A549 (cell line): ENCODE data around the gene HPD. TPM values are rescaled to one million over a fixed set of nuclear protein-coding genes. Genes with fewer than 3 reads are reported as not detected.

ENCODE experiments used
- ATAC-seq, 2 experiments: fragments of 200-7000 bp in 1 of 2; fragments of >200 bp in 1 of 2; cut with Nextera tagmentation in 1 of 2; cut with Tn5 transposase in 1 of 2; 3 replicates each; pipeline versions ENCODE4 v1.8.0 to v1.9.1; 2018 to 2020; ENCODE audit warnings: mild to moderate bottlenecking in 1 of 2, moderate library complexity in 1 of 2
- CTCF ChIA-PET: fragments of 300-600 bp; sonication (Branson Sonifier 250); formaldehyde crosslinking; extraction: SDS; loops from one replicate; lab custom pipeline; 2021; ENCODE audit warnings: antibody characterized with exemption, inconsistent platforms; lab: Yijun Ruan, JAX
- POLR2A ChIA-PET: fragments of 350-600 bp; formaldehyde crosslinking; extraction: SDS; loops from one replicate; lab custom pipeline; 2021; ENCODE audit warnings: antibody characterized with exemption, inconsistent platforms; lab: Yijun Ruan, JAX
- DNase-seq, 2 experiments: peaks; one replicate each; pipeline versions ENCODE4 v3.0.0 to v3.0.0-alpha.2; 2011 to 2016; ENCODE audit warnings: low read depth in 1 of 2, low spot score in 1 of 2
- FAIRE-seq: peaks from 2 replicates; lab custom pipeline; 2011; peaks lifted over from hg19 to GRCh38; lab: Jason Lieb, UNC
- H3K27ac ChIP-seq, 2 experiments: fragments of >200 bp; sonication (Bioruptor Twin); formaldehyde crosslinking; 3 replicates each; pipeline ENCODE4 v1.5.1; 2016 to 2017
- H3K4me1 ChIP-seq: fragments of >200 bp; sonication (Bioruptor Twin); formaldehyde crosslinking; 3 replicates; pipeline ENCODE4 v1.6.1; 2016
- H3K4me2 ChIP-seq: fragments of >200 bp; sonication (Bioruptor Twin); formaldehyde crosslinking; 3 replicates; pipeline ENCODE4 v1.6.1; 2016
- H3K4me3 ChIP-seq: fragments of >200 bp; sonication (Bioruptor Twin); formaldehyde crosslinking; 3 replicates; pipeline ENCODE4 v1.5.1; 2016
- H3K9me3 ChIP-seq: fragments of >200 bp; sonication (Bioruptor Twin); formaldehyde crosslinking; 3 replicates; pipeline ENCODE4 v1.6.1; 2016
- BHLHE40 ChIP-seq: IDR thresholded peaks from 2 replicates; pipeline ENCODE4 v1.6.1; 2012; ENCODE audit warnings: low read depth, low read length, inconsistent platforms
- CEBPB ChIP-seq, 2 experiments: fragments of >200 bp in 1 of 2; sonication (Bioruptor Twin) in 1 of 2; formaldehyde crosslinking in 1 of 2; IDR thresholded peaks; 2 replicates each; pipeline ENCODE4 v1.6.1; 2012 to 2016
- HDAC2 ChIP-seq: fragments of 200-600 bp; sonication (generic); IDR thresholded peaks from 2 replicates; pipeline ENCODE4 v1.6.1; 2016
- JUN ChIP-seq, 2 experiments: fragments of >200 bp; sonication (Bioruptor Twin); formaldehyde crosslinking; IDR thresholded peaks; 2 replicates in 1 of 2; 3 replicates in 1 of 2; pipeline ENCODE4 v1.6.1; 2016 to 2017
- JUNB ChIP-seq: fragments of >200 bp; sonication (Bioruptor Twin); formaldehyde crosslinking; IDR thresholded peaks from 2 replicates; pipeline ENCODE4 v1.6.1; 2016
- KDM5A ChIP-seq: fragments of 200-600 bp; sonication (generic); IDR thresholded peaks from 2 replicates; pipeline ENCODE4 v1.6.1; 2016; ENCODE audit warnings: antibody characterized with exemption, mild to moderate bottlenecking
- NPAS2 ChIP-seq: fragments of 250-450 bp; sonication (Bioruptor Pico); IDR thresholded peaks from 2 replicates; pipeline ENCODE4 v1.8.0; 2022; ENCODE audit warnings: mild to moderate bottlenecking, moderate library complexity, borderline replicate concordance
- NR3C1 ChIP-seq: fragments of >200 bp; sonication (Bioruptor Twin); formaldehyde crosslinking; IDR thresholded peaks from 3 replicates; pipeline ENCODE4 v1.6.1; 2017
- POLR2A ChIP-seq: IDR thresholded peaks from 2 replicates; pipeline ENCODE4 v1.6.1; 2012; ENCODE audit warnings: mild to moderate bottlenecking, low read length
- TFCP2L1 ChIP-seq: fragments of 250-450 bp; sonication (Bioruptor Pico); IDR thresholded peaks from 2 replicates; pipeline ENCODE4 v1.5.0; 2021; ENCODE audit warnings: mild to moderate bottlenecking
- ZC3H11A ChIP-seq: fragments of 450-650 bp; IDR thresholded peaks from 2 replicates; pipeline ENCODE4 v1.6.1; 2014; ENCODE audit warnings: antibody characterized with exemption, mild to moderate bottlenecking
- ZFP36 ChIP-seq: fragments of 450-650 bp; IDR thresholded peaks from 2 replicates; pipeline ENCODE4 v1.6.1; 2014; ENCODE audit warnings: borderline replicate concordance; ENCODE audit not compliant: partially characterized antibody
- WGBS: methylation state at CpG from one replicate; pipeline ENCODE4 v1.1.6; 2017; ENCODE audit errors: missing lambda C conversion rate; 5-methylcytosine and 5-hydroxymethylcytosine counted together
- polyA plus RNA-seq, 4 experiments: library from polyadenylated mRNA; depleted of rRNA in 3 of 4; stranded (reverse); fragments of >200 nt; fragmentation: RNase III in 1 of 4; extraction: RNeasy Plus Mini Kit Qiagen cat#74134 plus additional on column Dnase treatment in 1 of 4; gene quantifications; 2 replicates in 3 of 4; 3 replicates in 1 of 4; pipeline ENCODE4 v1.2.3, GENCODE V29; 2011 to 2017
- TF ChIP-seq, protein P1 (sequence below): fragments of 250-450 bp; sonication (Bioruptor Pico); IDR thresholded peaks from 2 replicates; pipeline ENCODE4 v1.5.0; 2021; ENCODE audit warnings: mild to moderate bottlenecking, moderate library complexity, borderline replicate concordance

HPD gene
- polyA plus RNA-seq, 2 of the 4 experiments (the other 2 are of a cell fraction) = 1.7 to 1.8 TPM

DNA sequence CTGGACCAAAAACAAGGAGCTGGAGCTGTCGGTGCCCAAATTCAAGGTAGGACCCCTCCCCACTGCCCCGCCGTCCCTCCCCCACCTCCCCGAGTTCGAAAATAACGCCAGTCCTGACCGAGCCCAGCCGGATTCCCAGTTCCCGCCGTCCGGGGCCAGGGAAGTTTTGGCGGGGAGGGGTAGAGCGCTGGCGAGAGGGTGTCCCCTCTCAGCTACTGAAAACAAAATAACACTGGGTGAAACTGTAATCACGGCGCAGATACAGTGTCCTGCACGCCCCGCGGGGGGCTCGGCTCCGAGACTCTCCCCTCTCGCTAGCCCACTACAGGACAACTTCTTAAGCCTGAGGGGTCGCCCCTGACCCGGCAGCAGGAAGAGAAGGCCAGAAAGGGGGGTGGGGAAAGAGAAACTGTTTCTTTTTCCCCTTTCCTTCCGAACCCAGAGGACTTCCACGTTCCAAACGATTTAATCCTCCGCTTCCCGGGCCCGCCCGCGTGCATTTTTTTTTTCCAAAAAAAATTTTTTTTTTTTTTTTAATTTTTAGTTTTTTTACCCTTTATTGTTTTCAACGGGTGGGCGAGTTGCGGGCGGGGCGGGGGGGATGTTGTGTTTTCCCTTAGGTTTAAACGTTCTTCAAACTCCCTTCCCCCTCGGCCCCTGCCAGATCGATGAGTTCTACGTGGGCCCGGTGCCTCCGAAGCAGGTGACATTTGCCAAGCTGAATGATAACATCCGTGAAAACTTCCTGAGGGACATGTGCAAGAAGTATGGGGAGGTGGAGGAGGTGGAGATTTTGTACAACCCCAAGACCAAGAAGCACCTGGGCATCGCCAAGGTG lies 53.3 kb downstream of the HPD start:
- TF ChIP-seq KDM5A (no peak), ZFP36 (no peak), NR3C1 (no peak), JUNB (no peak)
- ChIA-PET CTCF (interaction anchor here (1.0 to 72.2 kb wide), 3 partner anchors 5 to 86 kb away, joined by 3 to 2657 read pairs (median 2657); partner anchors contain the start of genes RHOF and SETD1B), POLR2A (interaction anchor here (1.0 kb wide), 1 partner anchor 8 kb away, joined by 5 read pairs; no protein-coding TSS in a partner anchor)
- Histone ChIP-seq H3K27ac (peak overlapping the region; percentile 100), H3K9me3 (no peaks in the 10 kb centered on the region), H3K4me2 (peak overlapping the region; percentile 78), H3K4me3 (peak overlapping the region; percentile 60), H3K4me1 (peaks cover 39% of the 10 kb centered on the region)
- under 1% methylated on average over 36 of the region's 45 CpGs for WGBS
- ATAC-seq = no peak
- FAIRE-seq = no peak
- DNase-seq = peak in 1 of 2 experiments; percentile 70

DNA sequence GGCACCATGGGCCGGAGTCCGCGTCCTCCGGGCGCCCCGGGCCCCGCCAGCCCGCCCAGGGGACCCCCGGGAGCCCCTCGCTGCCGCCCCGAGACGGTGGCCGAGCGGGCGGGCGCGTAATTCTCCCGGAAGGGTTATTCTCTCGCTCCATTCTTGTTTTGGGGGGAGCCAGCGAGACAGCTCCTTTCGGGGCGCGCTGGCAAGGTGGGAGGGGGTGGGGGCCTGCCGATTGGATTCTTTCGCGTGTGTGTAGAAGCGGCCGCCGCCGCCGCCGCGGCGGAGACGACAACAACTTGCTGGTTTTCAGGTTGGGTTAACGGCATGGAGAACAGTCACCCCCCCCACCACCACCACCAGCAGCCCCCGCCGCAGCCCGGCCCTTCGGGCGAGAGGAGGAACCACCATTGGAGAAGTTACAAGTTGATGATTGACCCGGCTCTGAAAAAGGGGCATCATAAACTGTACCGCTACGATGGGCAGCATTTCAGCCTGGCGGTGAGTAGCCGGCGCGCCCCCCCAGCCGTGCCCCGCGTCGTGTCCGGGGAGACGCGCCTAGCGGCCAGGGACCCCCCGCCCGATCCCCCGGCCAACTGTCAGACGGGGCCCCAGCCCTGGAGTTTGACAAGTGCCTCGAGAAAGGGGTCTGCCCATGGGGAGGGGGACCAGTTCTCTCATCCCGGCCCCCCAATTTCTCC lies 54.1 kb downstream of the HPD start:
- DNase-seq (peak in 1 of 2 experiments; percentile 65), ATAC-seq (no peak), FAIRE-seq (no peak)
- H3K4me1 ChIP-seq = peaks cover 39% of the 10 kb centered on the region
- no peaks in the 10 kb centered on the region for H3K9me3 ChIP-seq
- H3K4me3 ChIP-seq = peak overlapping the region; percentile 60
- ChIA-PET CTCF (interaction anchor here (1.0 to 72.2 kb wide), 5 partner anchors 6 to 122 kb away, joined by 3 to 2657 read pairs (median 3); partner anchors contain the start of genes PSMD9, RHOF and SETD1B), POLR2A (interaction anchor here (1.0 to 3.3 kb wide), 2 partner anchors 10 to 218 kb away, joined by 3 to 27 read pairs; partner anchors contain the start of gene RHOF)
- 1% methylated on average over 16 of the region's 63 CpGs for WGBS
- H3K4me2 ChIP-seq = peak overlapping the region; percentile 78
- no peak for TF ChIP-seq NPAS2
- peak overlapping the region; percentile 100 for H3K27ac ChIP-seq

DNA sequence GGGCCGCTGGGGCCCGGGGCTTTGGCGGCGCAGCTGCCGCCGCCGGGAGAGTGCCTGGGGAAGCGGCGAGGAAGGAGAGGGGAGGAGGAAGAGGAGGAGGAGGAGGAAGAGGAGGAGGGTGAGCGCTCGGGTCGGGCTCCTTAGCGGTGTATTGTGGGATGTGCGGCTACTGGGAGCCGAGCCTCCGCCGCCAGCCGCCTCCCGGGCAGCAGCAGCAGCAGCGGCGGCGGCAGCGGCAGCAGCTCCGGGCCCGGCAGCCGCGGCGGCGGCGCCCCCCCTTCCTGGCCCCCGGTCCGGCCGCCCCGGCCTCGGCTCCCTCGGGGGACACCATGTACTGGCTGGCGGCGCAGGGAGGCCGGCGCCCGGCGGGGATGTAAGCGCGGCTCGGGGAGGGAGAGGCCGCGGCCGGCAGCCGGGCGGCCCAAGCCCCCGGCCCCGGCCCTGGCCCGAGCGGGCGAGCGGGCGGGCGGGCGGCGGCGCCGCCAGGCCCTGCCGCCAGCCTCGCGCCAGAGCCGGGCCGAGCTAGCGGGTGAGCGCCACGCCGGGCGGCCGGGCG lies 54.7 kb downstream of the HPD start, which contains the start of gene SETD1B:
SETD1B (plus strand) TSS at position 149 of the 556 bp plus-strand sequence. CDS start 729 bp downstream, outside the sequence.
- Histone ChIP-seq H3K4me3 (peak within 1 kb of the TSS; percentile 60), H3K9me3 (no peaks in the 10 kb centered on the region), H3K4me1 (peaks cover 43% of the 10 kb centered on the region)
- WGBS = under 1% methylated on average over 21 of the region's 74 CpGs
- ChIA-PET POLR2A (interaction anchor here (1.0 to 3.3 kb wide), 4 partner anchors 8 to 219 kb away, joined by 3 to 35 read pairs (median 20); partner anchors contain the start of gene RHOF), CTCF (interaction anchor here (1.0 to 72.2 kb wide), 4 partner anchors 7 to 121 kb away, joined by 3 to 2657 read pairs (median 1330); partner anchors contain the start of genes PSMD9, RHOF and SETD1B)
- ATAC-seq = peak; percentile 8 to 23; a peak in 5 of 6 replicates
- DNase-seq = peak in 1 of 2 experiments; percentile 76
- TF ChIP-seq BHLHE40 (no peak), CEBPB (IDR thresholded peaks at IDR 0.05) (no peak), HDAC2 (no peak), NR3C1 (no peak), ZC3H11A (no peak), JUN (IDR thresholded peaks at IDR 0.05) (peak; percentile 2 to 53; a peak in 2 of 5 replicates), TFCP2L1 (CRISPR knock-in tag) (no peak), POLR2A (peak; percentile 46)
- TF ChIP-seq, protein P1, sequence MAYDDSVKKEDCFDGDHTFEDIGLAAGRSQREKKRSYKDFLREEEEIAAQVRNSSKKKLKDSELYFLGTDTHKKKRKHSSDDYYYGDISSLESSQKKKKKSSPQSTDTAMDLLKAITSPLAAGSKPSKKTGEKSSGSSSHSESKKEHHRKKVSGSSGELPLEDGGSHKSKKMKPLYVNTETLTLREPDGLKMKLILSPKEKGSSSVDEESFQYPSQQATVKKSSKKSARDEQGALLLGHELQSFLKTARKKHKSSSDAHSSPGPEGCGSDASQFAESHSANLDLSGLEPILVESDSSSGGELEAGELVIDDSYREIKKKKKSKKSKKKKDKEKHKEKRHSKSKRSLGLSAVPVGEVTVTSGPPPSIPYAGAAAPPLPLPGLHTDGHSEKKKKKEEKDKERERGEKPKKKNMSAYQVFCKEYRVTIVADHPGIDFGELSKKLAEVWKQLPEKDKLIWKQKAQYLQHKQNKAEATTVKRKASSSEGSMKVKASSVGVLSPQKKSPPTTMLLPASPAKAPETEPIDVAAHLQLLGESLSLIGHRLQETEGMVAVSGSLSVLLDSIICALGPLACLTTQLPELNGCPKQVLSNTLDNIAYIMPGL (CRISPR knock-in tag) = no peak
- TF ChIP-seq, all 56 proteins: peak for 2
- no peak for FAIRE-seq
- Histone ChIP-seq H3K27ac (peak within 1 kb of the TSS; percentile 100), H3K4me2 (peak within 1 kb of the TSS; percentile 78)
